Calu3 (cell line): Measurements from ENCODE around the gene LRRC36. TPM values are rescaled to one million over a fixed set of nuclear protein-coding genes. Genes with fewer than 3 reads are reported as not detected.
A peak's percentile ranks its signal among the peaks of the same experiment; 100 is the strongest.

Experiments used
- BruUV-seq: library from RNA; stranded (reverse); fragments of 400-500 nt; replicated peaks from 2 replicates; lab custom pipeline; 2021; lab: Mats Ljungman, UMichigan
- CTCF ChIA-PET: fragments of 300-600 bp; sonication (Branson Sonifier 250); formaldehyde crosslinking; loops from one replicate; lab custom pipeline; 2022; ENCODE audit warnings: antibody characterized with exemption; lab: Charles Lee
- DNase-seq: peaks from one replicate; pipeline ENCODE4 v3.0.0; 2022
- H3K27ac Mint-ChIP-seq: one replicate; pipeline ENCODE4 v1.8.0; 2022; ENCODE audit warnings: mixed read lengths; ENCODE audit not compliant: unreplicated experiment
- H3K27me3 Mint-ChIP-seq: one replicate; pipeline ENCODE4 v1.8.0; 2022; ENCODE audit warnings: mixed read lengths; ENCODE audit not compliant: unreplicated experiment
- H3K36me3 Mint-ChIP-seq: one replicate; pipeline ENCODE4 v1.8.0; 2022; ENCODE audit warnings: mild to moderate bottlenecking, moderate library complexity, mixed read lengths; ENCODE audit not compliant: insufficient read depth, unreplicated experiment
- H3K4me1 Mint-ChIP-seq: one replicate; pipeline ENCODE4 v1.8.0; 2022; ENCODE audit warnings: mild to moderate bottlenecking, low read depth, mixed read lengths; ENCODE audit not compliant: unreplicated experiment
- H3K4me3 Mint-ChIP-seq: one replicate; pipeline ENCODE4 v1.8.0; 2022; ENCODE audit warnings: mild to moderate bottlenecking, low read depth, moderate library complexity, mixed read lengths; ENCODE audit not compliant: unreplicated experiment
- H3K9me3 Mint-ChIP-seq: one replicate; pipeline ENCODE4 v1.8.0; 2022; ENCODE audit warnings: low read depth, mixed read lengths; ENCODE audit not compliant: unreplicated experiment
- intact Hi-C: fragments of 100-400 bp; cut with micrococcal nuclease; formaldehyde crosslinking; loops from one replicate; pipeline ENCODE4 v1.10.0; 2022; ENCODE audit not compliant: unreplicated experiment
- total RNA-seq: library from RNA; stranded (reverse); gene quantifications from 2 replicates; pipeline ENCODE4 v1.2.3, GENCODE V29; 2022
- TF ChIP-seq, protein P1 (sequence below): fragments of 200-600 bp; IDR thresholded peaks from one replicate; pipeline ENCODE4 v1.8.0; 2022; ENCODE audit warnings: antibody characterized with exemption; ENCODE audit not compliant: unreplicated experiment

The LRRC36 gene
- total RNA-seq, 1 experiment from 2014 or later = 9.2 TPM

DNA sequence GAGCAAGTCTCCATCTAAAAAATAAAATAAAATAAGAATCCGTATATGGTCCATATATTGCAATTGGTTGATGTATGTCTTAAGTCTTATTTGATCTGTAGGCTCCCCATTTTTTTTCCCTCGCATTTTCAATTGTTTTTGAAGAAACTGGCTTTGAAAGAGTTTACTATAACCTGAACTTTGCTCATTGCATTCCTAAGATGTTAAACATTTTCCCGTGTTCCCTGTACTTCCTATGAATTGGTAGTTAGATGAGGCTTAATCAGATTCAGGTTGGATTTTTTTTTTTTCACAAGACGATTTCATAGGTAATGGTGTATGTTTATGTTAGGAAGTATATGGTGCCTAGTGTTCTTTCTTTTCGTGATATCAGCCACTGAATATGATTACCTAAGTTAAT lies 3.3 kb downstream of the LRRC36 start:
- CTCF ChIA-PET = no interaction called here
- no peak for DNase-seq
- BruUV-seq = no TSS peak

DNA sequence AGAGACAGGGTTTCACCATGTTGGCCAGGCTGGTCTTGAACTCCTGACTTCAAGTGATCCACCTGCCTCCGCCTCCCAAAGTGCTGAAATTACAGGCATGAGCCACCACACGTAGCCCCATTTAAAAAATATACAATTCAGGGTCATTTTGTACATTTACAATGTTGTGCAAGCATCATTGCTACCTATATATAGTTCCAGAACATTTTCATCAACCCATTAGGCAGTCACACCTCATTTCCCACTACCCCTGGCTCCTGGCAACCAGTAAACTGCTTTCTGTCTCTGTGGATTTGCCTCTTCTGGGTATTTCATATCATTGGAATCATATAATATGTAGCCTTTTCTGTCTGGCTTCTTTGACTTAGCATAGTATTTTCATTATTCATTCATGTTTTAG lies 6.7 kb downstream of the LRRC36 start:
- Mint-ChIP-seq H3K27me3 (no peaks in the 10 kb centered on the region), H3K4me1 (peaks cover 15% of the 10 kb centered on the region), H3K9me3 (peaks cover 7% of the 10 kb centered on the region), H3K27ac (no peak overlapping the region), H3K4me3 (no peak overlapping the region), H3K36me3 (peaks cover 7% of the 10 kb centered on the region)
- intact Hi-C loops = no loop called here
- CTCF ChIA-PET = interaction anchor here (0.6 kb wide), 1 partner anchor 65 kb away, joined by 3 read pairs; no protein-coding TSS in a partner anchor
- BruUV-seq = no TSS peak
- no peak for DNase-seq
- TF ChIP-seq, protein P1, sequence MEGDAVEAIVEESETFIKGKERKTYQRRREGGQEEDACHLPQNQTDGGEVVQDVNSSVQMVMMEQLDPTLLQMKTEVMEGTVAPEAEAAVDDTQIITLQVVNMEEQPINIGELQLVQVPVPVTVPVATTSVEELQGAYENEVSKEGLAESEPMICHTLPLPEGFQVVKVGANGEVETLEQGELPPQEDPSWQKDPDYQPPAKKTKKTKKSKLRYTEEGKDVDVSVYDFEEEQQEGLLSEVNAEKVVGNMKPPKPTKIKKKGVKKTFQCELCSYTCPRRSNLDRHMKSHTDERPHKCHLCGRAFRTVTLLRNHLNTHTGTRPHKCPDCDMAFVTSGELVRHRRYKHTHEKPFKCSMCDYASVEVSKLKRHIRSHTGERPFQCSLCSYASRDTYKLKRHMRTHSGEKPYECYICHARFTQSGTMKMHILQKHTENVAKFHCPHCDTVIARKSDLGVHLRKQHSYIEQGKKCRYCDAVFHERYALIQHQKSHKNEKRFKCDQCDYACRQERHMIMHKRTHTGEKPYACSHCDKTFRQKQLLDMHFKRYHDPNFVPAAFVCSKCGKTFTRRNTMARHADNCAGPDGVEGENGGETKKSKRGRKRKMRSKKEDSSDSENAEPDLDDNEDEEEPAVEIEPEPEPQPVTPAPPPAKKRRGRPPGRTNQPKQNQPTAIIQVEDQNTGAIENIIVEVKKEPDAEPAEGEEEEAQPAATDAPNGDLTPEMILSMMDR = no peak

More for the DNA sequence above, 3.3 kb downstream of the LRRC36 start:
- intact Hi-C loops = loop anchor here (5.0 kb wide), 1 partner anchor 32 kb away; no protein-coding TSS in a partner anchor
- TF ChIP-seq, protein P1 = no peak
- H3K27me3 Mint-ChIP-seq = no peaks in the 10 kb centered on the region
- peaks cover 25% of the 10 kb centered on the region for H3K36me3 Mint-ChIP-seq
- H3K4me3 Mint-ChIP-seq = no peak overlapping the region
- peaks cover 40% of the 10 kb centered on the region for H3K4me1 Mint-ChIP-seq
- peaks cover 2% of the 10 kb centered on the region for H3K9me3 Mint-ChIP-seq
- H3K27ac Mint-ChIP-seq = peak overlapping the region; percentile 86

DNA sequence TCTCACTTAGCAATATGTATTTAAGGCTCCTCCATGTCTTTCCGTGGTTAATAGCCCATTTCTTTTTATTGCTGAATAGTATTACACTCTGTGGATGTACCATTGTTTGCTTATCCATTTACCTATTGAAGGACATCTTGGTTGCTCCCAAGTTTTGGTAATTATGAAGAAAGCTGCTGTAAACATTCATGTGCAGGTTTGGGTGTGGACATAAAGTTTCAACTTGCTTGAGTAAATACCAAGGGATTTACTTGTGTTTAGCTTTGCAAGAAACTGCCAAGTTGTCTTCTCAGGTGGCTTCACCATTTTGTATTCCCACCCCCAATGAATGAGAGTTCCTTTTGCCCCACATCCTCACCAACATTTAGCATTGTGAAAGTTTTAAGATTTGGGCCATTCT lies 9.5 kb downstream of the LRRC36 start:
- intact Hi-C loops = no loop called here
- no TSS peak for BruUV-seq
- no peak overlapping the region for H3K27ac Mint-ChIP-seq
- peaks cover 4% of the 10 kb centered on the region for H3K9me3 Mint-ChIP-seq
- CTCF ChIA-PET = interaction anchor here (1.2 kb wide), 1 partner anchor 10 kb away, joined by 5 read pairs; the partner anchor contains the start of genes KCTD19 and LRRC36
- H3K36me3 Mint-ChIP-seq = no peaks in the 10 kb centered on the region
- DNase-seq = no peak
- H3K4me3 Mint-ChIP-seq = no peak overlapping the region
- no peaks in the 10 kb centered on the region for H3K27me3 Mint-ChIP-seq
- TF ChIP-seq, protein P1 = no peak
- peaks cover 2% of the 10 kb centered on the region for H3K4me1 Mint-ChIP-seq

DNA sequence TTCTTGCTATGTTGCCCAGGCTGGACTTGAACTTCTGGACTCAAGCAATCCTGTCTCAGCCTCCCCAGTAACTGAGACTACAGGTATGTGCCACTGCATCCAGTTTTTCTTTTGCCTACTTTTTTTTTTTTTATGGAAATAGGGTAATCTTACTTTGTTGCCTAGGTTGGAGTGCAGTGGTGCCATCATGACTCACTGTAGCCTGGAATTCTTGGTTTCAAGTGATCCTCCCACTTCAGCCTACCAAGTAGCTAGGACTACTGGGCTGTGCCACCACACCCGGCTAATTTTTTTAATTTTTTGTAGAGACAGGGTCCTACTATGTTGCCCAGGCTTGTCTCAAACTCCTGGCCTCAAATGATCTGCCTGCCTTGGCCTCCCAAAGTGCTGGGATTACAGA lies 10.0 kb downstream of the LRRC36 start:
- Mint-ChIP-seq H3K27me3 (no peaks in the 10 kb centered on the region), H3K36me3 (no peaks in the 10 kb centered on the region), H3K27ac (no peak overlapping the region), H3K9me3 (peaks cover 4% of the 10 kb centered on the region), H3K4me1 (no peaks in the 10 kb centered on the region), H3K4me3 (no peak overlapping the region)
- DNase-seq = no peak
- TF ChIP-seq, protein P1 = no peak
- CTCF ChIA-PET = interaction anchor here (1.2 kb wide), 1 partner anchor 10 kb away, joined by 5 read pairs; the partner anchor contains the start of genes KCTD19 and LRRC36
- BruUV-seq = no TSS peak
- intact Hi-C loops = no loop called here
